Activated T-helper 1 cell treated with anti-CD3 and anti-CD28 coated beads, Interleukin-12 subunit alpha, Interleukin-12 subunit beta, Interleukin-2, Interleukin-4 antibody, amounts not matched to agents 30 ng/mL and 10 ng/mL and 1 ng/mL, durations not matched to agents 14 hours and 24 hours and 36 hours (primary cell): Measurements from ENCODE around the gene REXO5. TPM values are rescaled to one million over a fixed set of nuclear protein-coding genes. Genes with fewer than 3 reads are reported as not detected.

Source experiments
- DNase-seq: peaks from one replicate; pipeline ENCODE4 v3.0.0; 2021; ENCODE audit warnings: low spot score
- H3K27ac Mint-ChIP-seq: one replicate; pipeline ENCODE4 v1.8.0; 2021; ENCODE audit warnings: mild to moderate bottlenecking, mixed read lengths
- H3K27me3 Mint-ChIP-seq: one replicate; pipeline ENCODE4 v1.8.0; 2022; ENCODE audit warnings: mild to moderate bottlenecking, moderate library complexity, mixed read lengths; ENCODE audit not compliant: insufficient read depth
- H3K36me3 Mint-ChIP-seq: one replicate; pipeline ENCODE4 v1.8.0; 2021; ENCODE audit warnings: low read depth, mixed read lengths
- H3K4me1 Mint-ChIP-seq: one replicate; pipeline ENCODE4 v1.8.0; 2021; ENCODE audit warnings: low read depth, mixed read lengths
- H3K4me3 Mint-ChIP-seq: one replicate; pipeline ENCODE4 v1.8.0; 2021; ENCODE audit warnings: mild to moderate bottlenecking, moderate library complexity, mixed read lengths
- H3K9me3 Mint-ChIP-seq: one replicate; pipeline ENCODE4 v1.8.0; 2021; ENCODE audit warnings: mixed read lengths
- intact Hi-C: fragments of 100-400 bp; cut with micrococcal nuclease; formaldehyde crosslinking; loops from one replicate; pipeline ENCODE4 v1.15.1; 2024
- total RNA-seq: library from RNA; stranded (reverse); gene quantifications from 2 replicates; pipeline ENCODE4 v1.2.3, GENCODE V29; 2022

The REXO5 gene
- total RNA-seq, 1 donor from 2014 or later = 8.3 TPM

GRCh38 chr16:20889625-20890275 lies 83.4 kb downstream of the REXO5 start:
- DNase-seq = no peak
- H3K27ac Mint-ChIP-seq = no peak overlapping the region
- H3K4me3 Mint-ChIP-seq = no peak overlapping the region
- intact Hi-C loops = no loop called here
- H3K36me3 Mint-ChIP-seq = peaks cover 37% of the 10 kb centered on the region
- H3K27me3 Mint-ChIP-seq = no peaks in the 10 kb centered on the region
- H3K4me1 Mint-ChIP-seq = peaks cover 13% of the 10 kb centered on the region
- no peaks in the 10 kb centered on the region for H3K9me3 Mint-ChIP-seq

- peaks cover 46% of the 10 kb centered on the region for H3K36me3 Mint-ChIP-seq
Measured at GRCh38 chr16:20894388-20894787, 88.1 kb downstream of the REXO5 start.

GRCh38 chr16:20897253-20897897 lies 91.0 kb downstream of the REXO5 start:
- Mint-ChIP-seq H3K27ac (peak overlapping the region; percentile 57), H3K4me1 (peaks cover 50% of the 10 kb centered on the region), H3K9me3 (no peaks in the 10 kb centered on the region), H3K27me3 (no peaks in the 10 kb centered on the region), H3K4me3 (peak overlapping the region; percentile 90), H3K36me3 (peaks cover 37% of the 10 kb centered on the region)
- intact Hi-C loops = no loop called here
- DNase-seq = no peak

More at GRCh38 chr16:20894388-20894787, 88.1 kb downstream of the REXO5 start:
- no peak for DNase-seq
- Mint-ChIP-seq H3K4me3 (no peak overlapping the region), H3K27ac (no peak overlapping the region), H3K4me1 (peaks cover 39% of the 10 kb centered on the region), H3K9me3 (no peaks in the 10 kb centered on the region), H3K27me3 (no peaks in the 10 kb centered on the region)
- intact Hi-C loops = no loop called here

- intact Hi-C loops = no loop called here
- Mint-ChIP-seq H3K36me3 (peaks cover 39% of the 10 kb centered on the region), H3K27me3 (no peaks in the 10 kb centered on the region), H3K4me1 (peaks cover 55% of the 10 kb centered on the region), H3K9me3 (no peaks in the 10 kb centered on the region), H3K4me3 (peak overlapping the region; percentile 90), H3K27ac (peak overlapping the region; percentile 57)
- no peak for DNase-seq
Measured at GRCh38 chr16:20897922-20898321, 91.6 kb downstream of the REXO5 start.

GRCh38 chr16:20899071-20899470 lies 92.7 kb downstream of the REXO5 start:
- no peaks in the 10 kb centered on the region for H3K27me3 Mint-ChIP-seq
- no peaks in the 10 kb centered on the region for H3K9me3 Mint-ChIP-seq
- peaks cover 67% of the 10 kb centered on the region for H3K4me1 Mint-ChIP-seq
- intact Hi-C loops = loop anchor here (1.0 kb wide), 1 partner anchor 15 kb away; no protein-coding TSS in a partner anchor
- no peak for DNase-seq
- peak overlapping the region; percentile 100 for H3K27ac Mint-ChIP-seq
- H3K4me3 Mint-ChIP-seq = peak overlapping the region; percentile 90
- peaks cover 42% of the 10 kb centered on the region for H3K36me3 Mint-ChIP-seq

Other genes starting within 250 kb of the REXO5 start
- not detected in 2 replicates for gene ACSM2B, start 230.2 kb upstream of the REXO5 start, total RNA-seq
- gene ACSM1, start 108.8 kb upstream of the REXO5 start, total RNA-seq = not detected in 2 replicates
- 42.4 and 43.3 TPM in 2 replicates for gene THUMPD1, start 64.7 kb upstream of the REXO5 start, total RNA-seq
- gene ACSM3, start 42.5 kb upstream of the REXO5 start, total RNA-seq = 1.9 and 2.9 TPM in 2 replicates
- 13.9 and 14.2 TPM in 2 replicates for gene ERI2, start 55 bp upstream of the REXO5 start, total RNA-seq
- gene DCUN1D3, start 93.8 kb downstream of the REXO5 start, total RNA-seq = 14.5 and 16.7 TPM in 2 replicates
- gene LYRM1, start 94.2 kb downstream of the REXO5 start, total RNA-seq = 21.2 and 23.7 TPM in 2 replicates